Stimulated activated CD8-positive, alpha-beta memory T cell treated with anti-CD3 and anti-CD28 coated beads, Interleukin-15, amount 100 ng/mL, for 24 hours (primary cell): ENCODE measurements around the gene FBN1.

Experiments used
- DNase-seq: peaks from one replicate; pipeline ENCODE4 v3.0.0-alpha.2; 2020; ENCODE audit warnings: low read depth

Gene FBN1

DNA sequence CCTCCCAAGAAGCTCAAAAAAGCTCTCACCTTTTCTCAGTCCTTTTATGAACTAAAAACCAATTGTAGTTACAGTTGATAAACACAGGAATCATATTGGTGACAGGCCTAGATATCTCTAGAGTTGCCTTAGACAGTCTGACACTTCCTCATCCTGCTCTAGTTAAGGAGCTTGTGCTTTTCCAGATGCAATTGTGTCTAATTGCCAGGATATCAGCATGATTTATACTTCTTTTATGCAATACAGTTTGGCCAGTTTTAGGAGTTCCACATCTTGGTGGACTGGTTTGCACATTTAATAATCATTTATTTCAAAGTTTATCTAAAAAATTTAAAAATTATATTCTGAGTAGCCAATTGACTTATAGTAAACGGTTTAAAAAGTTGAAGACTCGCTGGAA, 218.6 kb downstream of the FBN1 start:
- DNase-seq, result no peak

DNA sequence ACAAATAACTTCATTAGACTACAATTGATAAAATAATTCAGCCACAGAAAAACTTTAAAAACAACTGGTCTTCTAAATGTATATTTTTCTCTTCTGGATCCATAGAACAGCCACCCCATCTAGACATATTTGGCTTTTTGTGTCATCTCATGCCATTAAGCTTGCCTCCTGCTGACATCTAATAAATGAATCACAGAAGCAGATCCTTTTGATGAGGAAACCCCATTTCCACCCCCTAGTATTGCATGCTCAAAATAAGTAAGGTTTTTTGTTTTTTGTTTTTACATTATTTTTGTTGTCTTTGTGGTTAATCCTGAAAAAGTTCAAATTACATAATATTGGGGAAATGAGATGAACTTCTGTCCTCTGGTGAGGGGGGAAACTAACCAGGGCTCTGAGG, 219.5 kb downstream of the FBN1 start:
- DNase-seq, result no peak

DNA sequence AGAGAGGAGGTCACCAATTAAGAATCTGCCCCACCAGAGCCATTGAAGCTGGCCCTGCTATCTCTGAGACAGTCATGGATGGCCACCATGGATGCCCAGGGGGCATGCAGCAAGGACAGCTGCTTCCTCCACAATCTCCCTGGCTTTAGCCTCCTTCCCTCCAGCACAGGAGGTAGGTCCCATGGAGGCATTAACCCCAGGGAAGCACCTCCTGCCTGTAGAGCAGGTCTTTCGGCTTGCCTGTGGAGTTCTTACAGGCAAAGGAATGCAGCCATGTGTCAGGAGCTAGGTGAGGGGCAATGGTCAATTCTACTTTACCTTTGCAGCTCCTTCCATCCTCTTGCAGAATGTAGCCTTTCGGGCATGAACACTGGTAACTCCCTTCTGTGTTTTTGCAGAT, 220.5 kb downstream of the FBN1 start:
- DNase-seq, result no peak

DNA sequence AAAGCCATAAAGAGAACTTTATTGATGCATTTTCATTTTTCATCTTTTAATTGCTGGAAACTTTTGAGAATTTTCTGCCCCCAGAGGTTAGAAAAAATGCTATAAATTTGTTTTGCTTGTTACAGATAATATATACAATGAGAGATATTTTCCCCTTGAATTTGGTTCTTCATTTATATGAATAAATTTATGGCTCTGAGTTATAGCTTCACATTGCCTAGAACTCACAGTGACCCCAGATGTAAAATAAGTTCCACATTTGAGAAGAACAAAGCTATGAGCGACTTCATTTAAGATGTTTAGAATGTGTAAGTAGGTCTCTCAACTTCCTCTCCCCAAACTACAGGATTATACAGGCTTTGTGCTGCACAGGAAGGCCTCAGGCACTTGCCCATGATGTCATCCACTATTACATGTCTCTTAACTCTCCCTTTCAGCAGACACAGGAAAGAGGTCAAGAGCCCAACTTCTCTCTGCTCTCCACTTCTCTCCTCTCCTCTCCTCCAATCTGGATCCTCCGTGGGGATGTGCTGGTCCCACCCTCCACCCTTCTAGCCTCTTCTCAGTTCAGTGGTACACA, 221.5 kb downstream of the FBN1 start:
- DNase-seq, result no peak

DNA sequence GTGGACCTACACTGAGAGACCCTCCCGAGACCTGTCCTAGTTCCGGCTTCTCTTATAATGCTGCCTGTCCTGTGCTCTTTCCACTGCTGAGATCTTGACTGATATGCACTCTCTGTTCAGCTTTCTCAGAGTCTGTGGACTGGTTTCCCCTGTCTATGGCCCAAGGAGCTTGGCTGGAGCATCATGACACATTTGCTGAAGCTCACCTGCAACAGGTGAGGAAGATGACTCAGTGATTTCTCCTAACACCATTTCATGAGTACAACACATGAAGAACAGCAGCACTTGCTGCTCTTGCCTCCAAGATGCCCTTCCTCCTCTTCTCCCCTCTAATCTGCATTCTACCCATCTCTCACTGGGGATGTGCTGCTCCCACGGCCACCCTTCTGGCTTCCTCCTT, 222.2 kb downstream of the FBN1 start:
- no peak for DNase-seq

DNA sequence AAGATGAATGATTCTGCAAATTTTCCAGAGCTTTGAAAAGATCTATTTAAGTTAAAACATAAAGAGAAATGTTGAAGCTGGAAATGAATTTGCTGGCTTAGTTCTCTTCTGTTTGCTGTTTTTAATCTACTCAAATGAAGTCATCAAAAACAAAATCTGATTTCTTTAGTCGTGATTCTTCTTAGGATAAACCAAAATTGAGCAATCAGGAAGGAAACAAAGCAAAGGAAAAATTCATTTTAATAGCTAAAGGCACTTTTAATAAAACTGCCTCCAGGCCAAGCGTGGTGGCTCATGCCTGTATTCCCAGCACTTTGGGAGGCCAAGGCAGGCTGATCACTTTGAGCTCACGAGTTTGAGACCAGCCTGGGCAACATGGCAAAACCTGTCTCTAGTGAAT, 223.1 kb downstream of the FBN1 start:
- no peak for DNase-seq

DNA sequence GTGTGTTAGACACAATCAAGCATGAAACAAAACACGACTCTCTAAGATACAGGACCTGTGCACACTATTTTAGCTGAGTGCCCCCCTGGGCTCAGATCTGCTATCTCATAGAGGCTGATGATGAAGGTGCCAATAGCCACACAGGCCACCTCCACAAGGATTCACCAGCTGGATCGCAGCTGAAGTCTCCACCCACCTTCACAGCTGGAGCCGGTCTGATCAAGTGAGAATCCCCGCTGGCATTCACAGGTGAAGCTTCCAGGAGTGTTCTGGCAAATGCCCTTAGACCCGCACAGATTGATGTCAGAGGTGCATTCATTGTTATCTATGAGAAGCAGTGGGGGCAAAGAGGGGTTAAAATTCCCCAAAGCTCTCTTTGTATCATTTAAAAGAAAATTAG, 224.1 kb downstream of the FBN1 start:
- no peak for DNase-seq

DNA sequence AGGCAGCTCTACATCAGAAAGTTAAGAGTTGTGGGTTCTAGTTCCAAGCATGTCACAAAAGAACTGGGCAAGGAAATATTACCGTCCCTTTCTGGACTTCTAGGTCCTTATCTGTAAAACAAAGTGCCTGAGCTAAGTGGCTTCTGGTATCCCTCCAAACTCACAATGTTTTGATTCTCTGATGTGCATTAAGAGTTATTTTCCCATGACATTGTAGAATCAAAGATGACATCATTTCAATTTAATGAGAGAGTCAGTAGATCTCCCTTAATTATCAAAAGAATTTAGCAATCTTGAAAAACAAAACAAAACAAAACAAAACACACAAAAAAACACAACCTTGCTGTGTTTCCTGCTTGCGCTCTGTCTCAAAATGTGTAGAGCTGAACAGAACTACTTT, 225.6 kb downstream of the FBN1 start:
- DNase-seq, result no peak

DNA sequence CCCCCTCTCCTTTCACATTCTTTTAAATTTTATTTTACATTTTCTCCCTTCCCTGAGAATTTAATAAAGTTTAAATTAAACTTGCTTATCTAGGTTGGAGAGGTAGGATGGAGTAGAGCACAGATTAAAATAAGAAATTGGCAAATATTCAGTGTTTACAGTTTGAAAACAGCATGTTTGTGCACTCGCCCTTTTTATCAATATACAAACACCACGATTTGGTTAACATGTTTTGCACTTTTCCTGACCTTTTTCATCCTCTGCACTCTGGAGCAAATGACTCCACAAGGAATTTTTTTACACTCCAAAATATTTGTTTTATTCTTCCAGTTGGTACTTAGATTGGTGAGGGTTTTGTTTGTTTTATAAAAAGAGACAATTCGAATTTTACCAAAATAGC, 227.2 kb downstream of the FBN1 start:
- no peak for DNase-seq

DNA sequence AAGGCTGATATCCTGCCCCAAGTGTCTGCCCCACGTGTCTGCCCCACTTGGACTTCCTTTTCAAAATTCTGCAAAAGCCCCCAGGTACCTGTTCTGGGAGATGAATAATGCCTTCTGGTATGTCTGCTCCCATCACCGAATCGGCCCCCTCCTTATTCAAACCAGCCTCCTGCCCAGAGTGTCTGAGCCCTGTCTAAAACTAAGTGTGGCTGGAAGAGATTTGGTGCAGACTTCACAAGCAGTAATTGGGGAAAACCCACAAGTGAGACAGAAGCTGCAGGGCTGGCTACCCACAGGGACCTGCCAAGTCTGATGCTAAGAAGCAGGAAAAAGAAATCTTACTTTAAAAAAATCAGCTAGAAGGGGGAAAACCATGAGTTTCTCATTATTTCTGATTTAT, 229.2 kb downstream of the FBN1 start:
- no peak for DNase-seq

DNA sequence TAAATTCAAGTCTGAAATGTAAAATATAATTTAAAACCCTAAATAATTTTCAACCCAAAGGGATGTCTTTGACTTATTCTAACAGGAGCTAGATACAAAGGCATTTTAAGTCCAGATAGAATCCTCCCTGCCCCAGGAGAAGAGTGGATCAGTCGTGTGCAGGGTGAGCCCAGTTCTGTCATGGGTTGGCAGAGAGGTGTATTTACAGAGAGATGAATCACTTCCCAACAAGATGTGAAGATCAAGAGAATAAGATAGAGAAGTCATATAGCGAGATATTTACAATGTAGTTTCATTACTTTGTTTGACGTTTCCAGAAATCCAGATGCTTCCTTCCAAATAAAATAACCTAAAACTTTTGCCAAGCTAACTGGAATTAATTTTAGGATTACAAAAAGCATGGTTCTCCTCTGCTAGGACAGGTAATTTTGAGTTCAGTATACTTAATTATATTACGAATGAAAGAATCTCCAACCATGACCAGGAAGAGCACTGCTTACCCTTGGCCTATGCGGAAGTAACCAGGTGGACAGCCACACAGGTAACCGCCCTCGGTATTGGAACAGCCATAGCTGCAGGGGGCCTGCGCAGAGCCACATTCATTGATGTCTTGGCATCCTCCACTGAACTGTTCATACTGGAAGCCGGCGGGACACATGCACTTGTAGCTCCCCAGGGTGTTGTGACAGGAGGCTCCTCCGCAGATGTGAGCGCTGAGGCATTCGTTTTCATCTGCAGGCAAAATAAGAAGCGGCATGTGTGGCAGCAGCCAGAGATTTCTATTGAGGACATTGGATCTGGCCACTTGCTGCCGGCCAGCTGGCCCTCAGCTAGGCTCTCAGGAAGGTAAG, 230.2 kb downstream of the FBN1 start:
- no peak for DNase-seq

DNA sequence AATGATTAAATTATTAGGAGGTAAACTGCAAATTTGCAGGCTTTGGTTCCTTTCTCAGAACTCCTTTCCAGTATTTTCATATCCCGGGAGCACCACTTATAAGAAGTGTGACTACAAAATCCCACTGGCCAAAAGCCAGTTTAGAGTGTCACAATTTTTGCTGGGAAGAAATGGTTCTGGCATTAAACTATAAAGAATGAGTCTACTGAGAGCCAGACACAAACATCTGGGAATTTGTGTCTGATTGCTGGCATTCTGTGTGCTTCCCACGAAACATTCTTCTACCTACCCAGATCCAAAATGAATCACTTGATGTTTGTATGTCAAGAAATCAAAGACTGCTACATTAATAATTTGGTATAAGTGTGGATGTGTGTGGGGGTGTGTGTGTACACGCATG, 231.5 kb downstream of the FBN1 start:
- DNase-seq, result no peak

DNA sequence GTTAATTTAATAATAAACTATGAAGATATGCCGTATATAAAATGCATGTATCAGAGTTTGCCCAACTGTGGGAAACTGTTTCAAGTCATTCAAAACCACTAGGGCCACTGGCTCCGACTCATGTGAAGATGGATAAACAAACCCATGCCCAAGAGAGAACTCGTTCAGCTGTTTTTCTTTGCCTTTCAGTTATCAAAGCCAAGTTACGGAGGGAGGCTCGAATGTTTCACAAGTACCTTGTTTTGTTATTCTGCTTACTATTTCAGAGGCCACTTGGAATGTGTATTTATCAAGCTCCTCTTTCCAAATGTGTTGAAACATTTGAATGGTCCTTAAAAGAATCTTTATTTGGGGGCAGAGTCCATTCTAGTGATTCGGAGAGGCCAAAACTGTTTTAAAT, 232.2 kb downstream of the FBN1 start:
- no peak for DNase-seq

DNA sequence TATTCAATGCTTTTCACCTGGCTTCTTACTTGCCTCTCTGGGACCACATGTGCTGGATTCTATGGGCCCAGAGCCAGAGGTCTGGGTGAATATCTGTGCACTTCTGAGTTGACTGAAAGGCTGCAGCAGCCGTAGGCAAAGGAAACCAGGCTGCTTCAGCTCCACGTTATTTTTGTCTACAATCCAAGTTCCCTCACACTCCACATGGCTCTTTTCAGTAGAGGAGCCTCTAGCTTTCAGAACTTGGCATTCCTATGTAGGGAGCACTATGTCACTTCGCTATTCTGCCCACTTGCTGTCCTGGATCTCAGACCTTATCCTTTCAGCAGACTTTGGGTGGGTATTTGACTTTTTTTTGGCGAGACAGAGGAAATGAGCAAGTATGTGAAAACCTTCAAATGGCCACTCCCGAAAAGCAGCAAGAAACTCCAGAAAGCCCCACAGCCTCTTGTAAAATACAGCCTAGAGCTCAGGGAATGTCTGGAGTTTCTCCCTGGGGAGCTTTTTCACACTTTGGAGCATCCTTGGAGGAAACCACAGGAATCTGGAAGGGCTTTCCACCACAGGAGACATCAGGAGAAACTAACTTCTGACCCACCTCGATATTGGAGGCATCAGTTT, 233.4 kb downstream of the FBN1 start:
- no peak for DNase-seq

DNA sequence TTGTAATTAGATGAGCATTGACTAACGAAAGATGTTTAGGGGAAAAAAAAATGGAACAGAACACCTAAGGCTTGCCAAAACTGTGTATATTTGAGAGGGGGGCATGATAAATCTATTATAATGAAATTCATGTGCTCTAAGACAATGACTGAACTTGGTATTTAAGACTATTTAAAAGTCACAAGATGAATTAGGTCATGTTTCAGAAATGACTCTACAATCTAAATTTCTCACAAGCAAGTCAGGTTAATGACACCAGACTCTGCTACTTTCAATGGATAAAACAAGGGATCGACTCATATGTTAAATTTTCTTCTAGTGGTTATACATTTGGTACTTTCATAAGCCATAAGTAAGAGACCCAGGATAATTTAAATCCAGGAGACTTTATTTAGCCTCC, 235.9 kb downstream of the FBN1 start:
- DNase-seq, result no peak

DNA sequence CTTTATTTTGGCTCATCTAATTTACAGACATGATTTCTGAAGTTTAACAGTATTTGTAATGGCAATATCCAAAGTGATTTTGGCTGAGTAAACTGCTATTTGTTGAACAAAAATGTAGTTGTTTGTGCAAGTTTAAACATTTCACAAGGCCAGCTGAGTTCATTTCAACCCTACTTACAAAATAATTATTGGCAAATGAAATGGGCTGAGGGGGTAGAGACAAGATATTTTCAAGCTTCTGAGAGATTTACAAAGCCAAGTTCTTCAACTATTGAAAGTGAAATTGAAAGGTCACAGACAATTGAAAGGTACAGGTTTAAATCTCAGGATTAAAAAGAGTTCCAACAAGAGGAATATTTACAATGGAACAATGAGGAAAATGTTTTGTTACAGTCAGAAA, 237.2 kb downstream of the FBN1 start:
- no peak for DNase-seq

DNA sequence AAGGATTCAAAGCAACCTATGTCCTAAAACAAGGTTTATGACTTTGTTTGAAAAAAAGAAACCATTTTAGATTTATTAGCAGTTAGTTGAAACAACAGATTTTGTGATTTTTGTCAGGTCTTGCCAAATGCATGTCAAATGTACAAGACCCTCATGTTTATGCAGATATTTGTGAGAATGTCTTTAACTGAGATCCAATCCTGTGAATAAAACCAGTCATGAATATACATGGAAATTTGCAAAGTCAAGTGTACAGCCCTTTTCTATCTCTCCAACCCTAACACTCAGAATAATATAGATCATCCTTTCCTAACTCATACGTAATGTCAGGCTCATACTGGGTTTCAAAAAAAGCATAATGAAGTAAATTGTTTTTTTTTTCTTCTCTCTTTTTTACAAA, 237.9 kb downstream of the FBN1 start:
- no peak for DNase-seq

DNA sequence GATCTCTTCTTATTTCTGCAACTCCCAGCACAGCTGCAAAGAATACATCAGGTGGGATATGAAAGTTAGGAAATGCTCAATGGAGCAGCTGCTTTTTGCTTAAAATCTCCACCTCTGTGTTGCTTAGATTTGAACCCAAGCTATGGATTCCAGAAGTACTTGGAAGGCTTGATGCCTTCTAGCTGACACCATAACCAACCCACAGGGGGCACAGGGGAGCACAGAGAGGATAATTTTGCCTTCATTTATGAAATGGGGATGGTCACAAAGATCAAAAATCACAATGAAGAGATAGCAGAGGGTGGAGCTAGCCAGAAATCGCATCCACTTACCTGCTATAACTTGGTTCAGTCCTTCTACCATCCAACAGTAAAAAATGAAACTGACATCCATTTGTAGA, 238.6 kb downstream of the FBN1 start:
- DNase-seq, result no peak

DNA sequence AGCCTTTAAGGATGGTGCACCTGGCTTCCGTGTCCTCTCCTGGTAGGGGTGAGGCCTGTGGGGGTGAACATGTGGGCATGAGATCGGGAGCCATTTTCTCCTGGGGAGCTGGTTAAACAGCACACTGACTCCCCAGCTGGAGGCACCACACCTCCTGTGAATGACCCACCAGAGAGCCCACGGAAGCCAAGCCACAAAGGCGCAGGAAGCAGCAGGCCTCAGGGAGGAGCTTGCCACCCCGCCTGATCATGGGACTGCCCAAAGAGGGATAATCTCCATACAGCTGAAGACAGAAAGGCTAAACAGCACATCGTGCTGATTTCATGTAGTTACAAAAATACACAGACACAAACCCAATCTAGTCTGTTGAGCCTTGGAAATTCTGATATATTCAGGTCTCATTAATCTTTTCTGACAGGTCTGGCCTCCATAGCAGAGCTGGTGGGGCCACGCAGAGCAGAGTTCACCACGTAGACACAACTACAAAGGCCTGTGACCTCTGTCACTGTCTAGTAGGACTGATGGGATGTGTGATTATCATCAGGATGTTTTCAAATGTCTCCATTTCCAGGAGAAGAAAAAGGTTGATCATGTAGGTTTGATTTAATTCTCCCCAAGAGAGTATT, 239.1 kb downstream of the FBN1 start:
- DNase-seq, result no peak

DNA sequence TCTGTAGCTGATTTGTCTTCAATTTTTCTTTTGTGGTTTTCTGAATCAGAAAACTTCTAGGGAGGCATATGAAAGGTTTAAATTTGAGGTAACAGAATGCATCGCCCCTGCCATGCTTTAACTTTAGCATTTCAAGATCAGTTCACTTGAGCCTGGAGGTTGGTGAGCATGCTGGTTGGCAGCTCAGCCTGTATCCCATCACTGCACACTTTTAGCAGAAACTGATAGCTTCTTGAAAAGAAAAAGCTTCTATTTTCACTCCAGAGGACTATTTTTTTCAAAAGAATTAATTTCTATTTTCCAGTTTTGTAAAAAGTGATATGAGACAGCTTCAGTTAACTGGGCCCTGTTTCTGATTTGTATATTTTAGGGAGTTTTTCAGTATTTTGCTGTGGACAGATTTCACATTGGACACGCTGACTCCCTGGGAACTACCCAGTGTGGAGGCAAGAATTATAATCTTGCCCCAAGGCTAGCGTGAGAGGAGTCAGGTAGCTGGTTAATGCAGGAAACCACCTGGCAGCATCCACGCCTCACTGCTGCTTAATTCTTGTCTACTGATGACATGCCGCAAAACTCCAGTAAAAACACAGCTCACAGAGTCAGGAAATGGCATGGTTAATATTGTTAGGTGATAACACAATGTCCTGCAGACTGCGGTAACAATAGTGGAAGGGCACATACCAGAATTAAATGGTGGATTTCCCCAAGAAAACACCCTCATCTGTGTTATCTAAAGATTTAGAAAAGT, 242.9 kb downstream of the FBN1 start:
- no peak for DNase-seq

DNA sequence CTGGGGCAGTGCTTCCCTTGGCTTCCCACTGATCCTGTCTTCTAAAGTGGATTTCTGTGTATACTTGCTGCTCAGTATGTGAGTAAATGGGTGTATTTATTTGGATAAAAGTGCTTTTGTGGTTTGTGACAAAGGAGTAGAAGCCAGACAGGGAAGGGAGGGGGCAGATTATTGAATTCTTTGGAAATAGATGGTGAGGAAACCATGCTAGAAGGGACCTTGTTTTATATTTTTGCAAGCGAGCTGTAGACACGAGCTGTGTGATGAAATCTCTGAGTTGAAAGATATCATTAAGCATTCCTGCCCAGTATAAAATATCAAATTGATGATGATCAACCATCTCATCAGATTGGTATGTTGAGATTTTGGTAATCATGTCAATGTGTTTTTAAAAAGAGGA, 245.4 kb downstream of the FBN1 start:
- DNase-seq, result no peak

DNA sequence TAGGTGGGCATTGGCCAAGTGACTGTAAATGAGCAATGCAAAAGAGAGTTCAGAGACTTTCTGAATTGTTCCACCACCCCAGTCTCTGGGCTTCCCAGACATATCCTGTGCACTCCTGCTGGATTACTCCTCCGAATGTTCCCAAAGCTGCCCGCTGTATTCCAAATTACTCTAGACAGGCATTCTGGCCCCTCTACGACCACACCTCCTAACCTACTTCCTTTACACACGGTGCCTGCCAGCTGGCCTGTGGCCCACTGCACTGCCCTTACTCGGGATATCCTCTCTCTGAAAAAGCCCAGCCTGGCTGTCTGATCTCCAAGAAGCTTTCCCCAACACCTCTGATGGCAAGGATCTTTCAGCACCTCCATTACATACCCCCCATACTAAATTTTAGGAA, 247.7 kb downstream of the FBN1 start:
- DNase-seq, result no peak
